K562 (cell line): ENCODE measurements around the gene HSPE1. TPM values are rescaled to one million over a fixed set of nuclear protein-coding genes. Genes with fewer than 3 reads are reported as not detected.

Experiments used
- DACH1 ChIP-seq: fragments of 450-650 bp; IDR thresholded peaks from 2 replicates; pipeline ENCODE4 v1.6.1; 2018; ENCODE audit not compliant: partially characterized antibody
- FOXA1 ChIP-seq: fragments of 450-650 bp; IDR thresholded peaks from 2 replicates; pipeline ENCODE4 v1.6.1; 2016; ENCODE audit warnings: mild to moderate bottlenecking, borderline replicate concordance
- POLR2A ChIP-seq: fragments of 450-650 bp; conservative IDR thresholded peaks from 2 replicates; pipeline ENCODE4 v1.6.1; 2016
- ZBED1 ChIP-seq: IDR thresholded peaks from 2 replicates; pipeline ENCODE4 v1.6.1; 2014
- ZNF24 ChIP-seq: fragments of 450-650 bp; IDR thresholded peaks from 2 replicates; pipeline ENCODE4 v1.6.1; 2016
- ZNF263 ChIP-seq: sonication (generic); formaldehyde crosslinking; IDR thresholded peaks from 2 replicates; pipeline ENCODE4 v1.8.0; 2022; ENCODE audit warnings: mild to moderate bottlenecking, missing genetic modification reagents, borderline replicate concordance
- ZNF644 ChIP-seq: fragments of 200-800 bp; sonication (Bioruptor generic); IDR thresholded peaks from 2 replicates; pipeline ENCODE4 v1.6.1; 2016; ENCODE audit warnings: low read depth, missing genetic modification characterization, missing compliant biosample characterization
- polyA plus RNA-seq, 8 experiments: library from polyadenylated mRNA; depleted of rRNA in 4 of 8; stranded (reverse) in 5 of 8; unstranded in 3 of 8; fragments of >200 nt; fragmentation: Nextera tagmentation in 2 of 8; fragmentation: Illumina TruSeq in 1 of 8; extraction: Ambion mirVana in 2 of 8; extraction: Trizol in 1 of 8; gene quantifications; 2 replicates each; pipeline versions ENCODE4 v1.2.1 to v1.2.3, GENCODE V29; 2011 to 2014; ENCODE audit warnings: inconsistent platforms in 1 of 8, missing spikeins in 1 of 8
- total RNA-seq, 7 experiments: library from RNA; depleted of rRNA in 6 of 7; stranded (reverse); fragments of >200 nt in 6 of 7; fragmentation: Illumina TruSeq in 2 of 7; extraction: Trizol in 2 of 7; gene quantifications; 2 replicates each; pipeline versions ENCODE4 v1.2.1 to v1.2.3, GENCODE V29; 2011 to 2021; ENCODE audit warnings: low replicate concordance in 1 of 7
- TF ChIP-seq, protein P1 (sequence below): sonication (generic); formaldehyde crosslinking; IDR thresholded peaks from 2 replicates; pipeline ENCODE4 v1.9.0; 2022; ENCODE audit warnings: mild to moderate bottlenecking, missing genetic modification reagents
- TF ChIP-seq, protein P2 (sequence below), 2 experiments: IDR thresholded peaks in 1 of 2; conservative IDR thresholded peaks in 1 of 2; 2 replicates each; pipeline ENCODE4 v1.6.1; 2016; ENCODE audit warnings: low read depth in 2 of 2, mild to moderate bottlenecking in 1 of 2, missing compliant biosample characterization in 1 of 2, missing genetic modification characterization in 1 of 2, moderate library complexity in 1 of 2
- TF ChIP-seq, protein P3 (sequence below): fragments of 450-650 bp; IDR thresholded peaks from 2 replicates; pipeline ENCODE4 v1.6.1; 2016; ENCODE audit warnings: mild to moderate bottlenecking
- TF ChIP-seq, protein P4 (sequence below), 2 experiments: fragments of 450-650 bp in 1 of 2; sonication (generic) in 1 of 2; formaldehyde crosslinking in 1 of 2; IDR thresholded peaks; 2 replicates each; pipeline versions ENCODE4 v1.7.1 to v1.9.0; 2016 to 2022; ENCODE audit warnings: inconsistent platforms in 1 of 2, mild to moderate bottlenecking in 1 of 2, missing genetic modification reagents in 1 of 2
- TF ChIP-seq, protein P5 (sequence below): sonication (generic); formaldehyde crosslinking; IDR thresholded peaks from 2 replicates; pipeline ENCODE4 v1.8.1; 2022; ENCODE audit warnings: missing genetic modification reagents

Gene HSPE1
- total and polyA plus RNA-seq, 9 of the 15 experiments (the other 6 are each of a cell fraction or from before 2014, with no cell fraction given) = 223 to 1,007 (median 612) TPM

DNA sequence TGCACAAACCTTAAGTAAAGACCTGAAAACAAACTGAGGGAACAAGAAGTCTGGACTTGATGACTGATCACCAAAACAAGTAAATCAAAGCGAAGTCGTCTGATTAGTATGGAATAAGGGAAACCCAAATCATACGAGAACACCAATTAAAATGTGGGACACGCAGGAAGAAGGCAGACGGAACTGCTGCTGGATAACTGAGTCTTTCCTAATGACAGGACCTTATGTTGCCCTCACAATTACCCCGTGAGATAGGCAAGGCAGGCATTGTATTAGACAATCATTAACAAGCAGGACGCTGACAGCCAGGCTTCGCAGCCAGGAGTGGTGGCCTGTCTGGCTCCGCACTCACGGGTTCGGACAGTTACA is 47.4 kb upstream of the HSPE1 start (continued):
- no peak for TF ChIP-seq ZNF644 (tag)
- TF ChIP-seq, protein P1, sequence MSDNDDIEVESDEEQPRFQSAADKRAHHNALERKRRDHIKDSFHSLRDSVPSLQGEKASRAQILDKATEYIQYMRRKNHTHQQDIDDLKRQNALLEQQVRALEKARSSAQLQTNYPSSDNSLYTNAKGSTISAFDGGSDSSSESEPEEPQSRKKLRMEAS (CRISPR knock-in tag) = no peak
- TF ChIP-seq, protein P2, sequence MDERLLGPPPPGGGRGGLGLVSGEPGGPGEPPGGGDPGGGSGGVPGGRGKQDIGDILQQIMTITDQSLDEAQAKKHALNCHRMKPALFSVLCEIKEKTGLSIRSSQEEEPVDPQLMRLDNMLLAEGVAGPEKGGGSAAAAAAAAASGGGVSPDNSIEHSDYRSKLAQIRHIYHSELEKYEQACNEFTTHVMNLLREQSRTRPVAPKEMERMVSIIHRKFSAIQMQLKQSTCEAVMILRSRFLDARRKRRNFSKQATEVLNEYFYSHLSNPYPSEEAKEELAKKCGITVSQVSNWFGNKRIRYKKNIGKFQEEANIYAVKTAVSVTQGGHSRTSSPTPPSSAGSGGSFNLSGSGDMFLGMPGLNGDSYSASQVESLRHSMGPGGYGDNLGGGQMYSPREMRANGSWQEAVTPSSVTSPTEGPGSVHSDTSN (CRISPR knock-in tag; IDR thresholded peaks at IDR 0.05; ENCODE audit: low read depth) = no peak
- TF ChIP-seq, protein P2 (tag; conservative IDR thresholded peaks at IDR 0.05; ENCODE audit: low read depth) = peak; percentile 27; the same call in 1 of the 2 replicates
- TF ChIP-seq, protein P3, sequence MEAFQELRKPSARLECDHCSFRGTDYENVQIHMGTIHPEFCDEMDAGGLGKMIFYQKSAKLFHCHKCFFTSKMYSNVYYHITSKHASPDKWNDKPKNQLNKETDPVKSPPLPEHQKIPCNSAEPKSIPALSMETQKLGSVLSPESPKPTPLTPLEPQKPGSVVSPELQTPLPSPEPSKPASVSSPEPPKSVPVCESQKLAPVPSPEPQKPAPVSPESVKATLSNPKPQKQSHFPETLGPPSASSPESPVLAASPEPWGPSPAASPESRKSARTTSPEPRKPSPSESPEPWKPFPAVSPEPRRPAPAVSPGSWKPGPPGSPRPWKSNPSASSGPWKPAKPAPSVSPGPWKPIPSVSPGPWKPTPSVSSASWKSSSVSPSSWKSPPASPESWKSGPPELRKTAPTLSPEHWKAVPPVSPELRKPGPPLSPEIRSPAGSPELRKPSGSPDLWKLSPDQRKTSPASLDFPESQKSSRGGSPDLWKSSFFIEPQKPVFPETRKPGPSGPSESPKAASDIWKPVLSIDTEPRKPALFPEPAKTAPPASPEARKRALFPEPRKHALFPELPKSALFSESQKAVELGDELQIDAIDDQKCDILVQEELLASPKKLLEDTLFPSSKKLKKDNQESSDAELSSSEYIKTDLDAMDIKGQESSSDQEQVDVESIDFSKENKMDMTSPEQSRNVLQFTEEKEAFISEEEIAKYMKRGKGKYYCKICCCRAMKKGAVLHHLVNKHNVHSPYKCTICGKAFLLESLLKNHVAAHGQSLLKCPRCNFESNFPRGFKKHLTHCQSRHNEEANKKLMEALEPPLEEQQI = no peak
- TF ChIP-seq, protein P4, sequence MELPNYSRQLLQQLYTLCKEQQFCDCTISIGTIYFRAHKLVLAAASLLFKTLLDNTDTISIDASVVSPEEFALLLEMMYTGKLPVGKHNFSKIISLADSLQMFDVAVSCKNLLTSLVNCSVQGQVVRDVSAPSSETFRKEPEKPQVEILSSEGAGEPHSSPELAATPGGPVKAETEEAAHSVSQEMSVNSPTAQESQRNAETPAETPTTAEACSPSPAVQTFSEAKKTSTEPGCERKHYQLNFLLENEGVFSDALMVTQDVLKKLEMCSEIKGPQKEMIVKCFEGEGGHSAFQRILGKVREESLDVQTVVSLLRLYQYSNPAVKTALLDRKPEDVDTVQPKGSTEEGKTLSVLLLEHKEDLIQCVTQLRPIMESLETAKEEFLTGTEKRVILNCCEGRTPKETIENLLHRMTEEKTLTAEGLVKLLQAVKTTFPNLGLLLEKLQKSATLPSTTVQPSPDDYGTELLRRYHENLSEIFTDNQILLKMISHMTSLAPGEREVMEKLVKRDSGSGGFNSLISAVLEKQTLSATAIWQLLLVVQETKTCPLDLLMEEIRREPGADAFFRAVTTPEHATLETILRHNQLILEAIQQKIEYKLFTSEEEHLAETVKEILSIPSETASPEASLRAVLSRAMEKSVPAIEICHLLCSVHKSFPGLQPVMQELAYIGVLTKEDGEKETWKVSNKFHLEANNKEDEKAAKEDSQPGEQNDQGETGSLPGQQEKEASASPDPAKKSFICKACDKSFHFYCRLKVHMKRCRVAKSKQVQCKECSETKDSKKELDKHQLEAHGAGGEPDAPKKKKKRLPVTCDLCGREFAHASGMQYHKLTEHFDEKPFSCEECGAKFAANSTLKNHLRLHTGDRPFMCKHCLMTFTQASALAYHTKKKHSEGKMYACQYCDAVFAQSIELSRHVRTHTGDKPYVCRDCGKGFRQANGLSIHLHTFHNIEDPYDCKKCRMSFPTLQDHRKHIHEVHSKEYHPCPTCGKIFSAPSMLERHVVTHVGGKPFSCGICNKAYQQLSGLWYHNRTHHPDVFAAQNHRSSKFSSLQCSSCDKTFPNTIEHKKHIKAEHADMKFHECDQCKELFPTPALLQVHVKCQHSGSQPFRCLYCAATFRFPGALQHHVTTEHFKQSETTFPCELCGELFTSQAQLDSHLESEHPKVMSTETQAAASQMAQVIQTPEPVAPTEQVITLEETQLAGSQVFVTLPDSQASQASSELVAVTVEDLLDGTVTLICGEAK (IDR thresholded peaks at IDR 0.05) = 0 out of 2 replicates have a peak, but pooled peaks have one; percentile 23
- TF ChIP-seq, protein P4 (CRISPR knock-in tag; IDR thresholded peaks at IDR 0.05) = no peak
- TF ChIP-seq FOXA1 = no peak
- TF ChIP-seq, protein P5, sequence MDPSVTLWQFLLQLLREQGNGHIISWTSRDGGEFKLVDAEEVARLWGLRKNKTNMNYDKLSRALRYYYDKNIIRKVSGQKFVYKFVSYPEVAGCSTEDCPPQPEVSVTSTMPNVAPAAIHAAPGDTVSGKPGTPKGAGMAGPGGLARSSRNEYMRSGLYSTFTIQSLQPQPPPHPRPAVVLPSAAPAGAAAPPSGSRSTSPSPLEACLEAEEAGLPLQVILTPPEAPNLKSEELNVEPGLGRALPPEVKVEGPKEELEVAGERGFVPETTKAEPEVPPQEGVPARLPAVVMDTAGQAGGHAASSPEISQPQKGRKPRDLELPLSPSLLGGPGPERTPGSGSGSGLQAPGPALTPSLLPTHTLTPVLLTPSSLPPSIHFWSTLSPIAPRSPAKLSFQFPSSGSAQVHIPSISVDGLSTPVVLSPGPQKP (CRISPR knock-in tag) = no peak
- no peak for TF ChIP-seq ZNF24
- TF ChIP-seq ZBED1 = no peak
- TF ChIP-seq DACH1 = peak; percentile 34
- no peak for TF ChIP-seq ZNF263 (CRISPR knock-in tag)
- TF ChIP-seq POLR2A = 0 out of 2 replicates have a peak, but pooled peaks have one; percentile 55
